ENCODE measurements around the gene YPEL5.

YPEL5 gene

GRCh38 chr2:30172627-30173026 is 25.8 kb downstream of the YPEL5 start:
- no peak for DNase-seq

DNA sequence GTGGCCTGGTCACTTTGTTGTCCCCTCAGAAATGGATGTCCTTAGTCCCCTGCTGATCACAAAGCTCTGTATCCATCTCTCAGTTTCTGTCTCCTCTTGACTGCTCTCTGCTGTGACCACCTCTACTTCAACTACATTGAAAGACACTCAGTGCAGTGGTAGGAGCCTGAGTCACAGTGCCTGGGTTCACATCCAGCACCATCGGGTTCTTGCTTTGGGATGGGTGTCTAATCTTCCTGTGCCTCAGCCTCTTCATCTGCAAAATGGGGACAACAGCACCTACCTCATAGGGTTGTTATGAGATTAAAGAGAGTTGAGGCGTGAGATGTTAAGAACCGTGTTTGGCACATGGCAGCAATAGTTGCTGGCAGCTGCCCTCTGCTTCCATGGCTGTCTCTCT is 30.6 kb downstream of the YPEL5 start:
- no peak for DNase-seq

- DNase-seq: no peak
Measured at GRCh38 chr2:30177956-30178355, 31.1 kb downstream of the YPEL5 start.

DNA sequence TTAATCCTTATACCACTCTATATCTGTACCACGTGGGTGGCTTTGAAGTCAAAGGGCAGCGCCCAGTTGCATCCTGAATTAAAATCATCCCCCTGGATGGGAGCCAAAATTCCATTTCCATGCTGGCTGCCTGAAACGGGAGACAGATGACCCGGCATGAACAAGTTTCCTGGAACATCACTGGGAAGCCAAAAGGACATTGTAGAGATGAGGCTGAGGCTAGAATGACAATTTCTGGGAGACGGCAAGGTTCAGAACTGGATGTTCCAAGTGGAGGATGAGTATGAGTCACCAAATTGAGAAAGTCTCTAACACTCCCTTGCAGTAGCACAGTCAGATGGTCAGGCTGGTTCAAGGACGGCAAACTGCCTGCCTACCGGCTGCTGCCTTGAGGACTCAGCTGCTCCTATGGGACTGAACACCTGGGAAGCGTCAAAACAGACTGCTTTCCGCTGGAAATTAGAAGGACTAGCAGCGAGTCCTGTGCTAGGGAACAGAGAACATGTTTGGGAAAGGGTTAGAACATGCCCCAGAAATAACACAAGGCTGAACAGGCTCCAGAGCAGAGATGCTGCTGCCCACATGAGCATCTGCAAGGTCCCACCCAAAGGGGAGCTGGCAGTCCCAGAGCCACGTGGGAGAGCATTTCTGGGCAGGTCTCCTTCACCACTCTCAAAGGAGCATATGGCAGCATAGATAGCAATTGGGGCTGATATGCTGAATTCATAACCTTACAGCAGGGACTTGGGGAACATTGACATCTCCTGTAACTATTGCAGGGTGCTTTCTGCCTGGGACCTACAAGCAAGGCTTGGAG is 32.0 kb downstream of the YPEL5 start:
- no peak for DNase-seq

GRCh38 chr2:30179536-30179935 is 32.7 kb downstream of the YPEL5 start:
- DNase-seq: no peak

DNA sequence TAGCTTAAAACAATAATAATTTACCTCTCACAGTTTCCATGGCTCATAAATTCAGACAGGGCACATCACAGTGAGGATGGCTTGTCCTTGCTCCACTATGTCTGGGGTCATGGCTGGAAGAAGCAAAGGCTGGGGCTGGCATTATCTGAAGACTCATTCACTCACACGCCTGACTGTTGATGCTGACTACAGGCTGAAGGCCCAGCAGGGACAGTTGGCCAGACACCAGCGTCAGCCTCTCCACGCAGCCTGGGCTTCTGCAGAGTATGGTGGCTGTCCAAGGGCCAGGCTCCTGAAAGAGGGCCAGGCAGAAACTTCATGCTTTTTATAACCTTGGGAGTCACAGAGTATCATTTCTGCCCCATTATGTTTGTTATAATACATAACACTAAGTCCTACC is 33.4 kb downstream of the YPEL5 start:
- no peak for DNase-seq

GRCh38 chr2:30181176-30181575 is 34.4 kb downstream of the YPEL5 start:
- DNase-seq: no peak

GRCh38 chr2:30184035-30184434 is 37.2 kb downstream of the YPEL5 start:
- no peak for DNase-seq

DNA sequence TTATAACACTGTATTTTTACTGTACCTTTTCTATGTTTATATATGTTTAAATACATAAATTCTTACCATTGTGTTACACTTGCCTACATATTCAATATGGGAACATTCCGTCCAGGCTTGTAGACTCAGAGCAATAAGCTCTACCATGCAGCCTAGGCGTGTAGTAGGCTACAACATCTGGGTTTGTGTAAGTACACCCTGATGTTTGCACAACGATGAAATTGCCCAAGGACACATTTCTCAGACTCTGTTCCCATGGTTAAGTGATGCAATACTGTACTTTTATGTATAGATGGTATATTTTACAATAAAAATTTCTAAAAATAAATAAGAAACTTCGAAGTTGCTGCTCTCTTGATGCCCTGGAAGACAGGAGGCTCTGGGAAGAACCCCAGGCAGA is 38.4 kb downstream of the YPEL5 start:
- DNase-seq: no peak

DNA sequence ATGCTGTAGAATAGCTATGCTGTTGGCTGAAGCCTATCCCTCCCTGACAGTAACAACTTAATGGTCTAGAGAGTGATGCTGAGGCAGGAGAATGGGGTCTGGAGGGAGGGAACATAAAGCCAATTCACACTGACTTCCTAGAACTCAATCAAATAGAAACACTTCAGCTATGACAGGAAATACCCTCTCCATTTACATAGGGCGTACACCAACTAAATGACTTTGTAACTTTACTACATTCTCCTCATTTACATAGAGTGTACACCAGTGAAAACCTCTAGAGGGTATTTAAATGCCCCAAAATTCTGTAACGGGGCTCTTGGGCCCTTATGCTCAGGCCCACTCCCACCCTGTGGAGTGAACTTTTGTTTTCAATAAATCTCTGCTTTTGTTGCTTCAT is 41.5 kb downstream of the YPEL5 start:
- DNase-seq: no peak

GRCh38 chr2:30190637-30191036 is 43.8 kb downstream of the YPEL5 start:
- no peak for DNase-seq

DNA sequence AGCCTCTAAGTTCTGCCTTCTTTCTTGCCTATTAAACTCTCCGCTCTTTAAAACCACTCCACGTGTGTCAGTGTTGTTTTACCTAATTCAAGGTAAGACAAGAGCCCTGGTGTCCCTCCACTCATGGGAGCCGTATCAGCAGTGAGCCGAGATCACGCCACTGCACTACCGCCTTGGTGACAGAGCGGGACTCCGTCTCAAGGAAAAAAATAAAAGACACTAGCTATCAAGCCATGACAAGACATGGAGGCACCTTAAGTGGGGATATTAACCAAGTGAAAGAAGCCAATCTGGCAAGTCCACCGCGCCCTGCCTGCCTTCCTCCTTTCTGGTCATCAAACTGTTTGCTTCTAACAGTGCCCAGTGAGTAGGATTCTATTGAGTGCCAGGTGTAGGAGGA is 44.3 kb downstream of the YPEL5 start:
- DNase-seq: no peak

GRCh38 chr2:30191819-30192271 is 45.0 kb downstream of the YPEL5 start:
- no peak for DNase-seq

DNA sequence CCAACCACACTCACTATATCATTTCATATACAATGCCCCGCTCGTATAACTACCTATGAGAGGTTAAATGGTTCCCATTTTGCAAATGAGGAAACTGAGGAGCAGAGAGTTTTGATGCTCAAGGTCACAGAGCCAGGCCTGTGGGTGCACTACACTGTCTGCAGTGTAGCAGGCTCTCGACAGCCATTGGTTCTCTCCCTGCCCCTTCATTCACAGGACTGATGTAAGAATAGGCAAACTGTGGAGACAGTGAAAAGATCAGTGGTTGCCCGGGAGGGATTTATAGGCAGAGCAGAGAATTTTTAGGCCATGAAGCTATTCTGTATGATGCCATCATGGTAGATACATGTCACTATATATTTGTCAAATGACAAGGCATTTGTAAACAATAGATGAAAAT is 45.5 kb downstream of the YPEL5 start:
- no peak for DNase-seq

- no peak for DNase-seq
Measured at GRCh38 chr2:30193104-30193681, 46.4 kb downstream of the YPEL5 start.

DNA sequence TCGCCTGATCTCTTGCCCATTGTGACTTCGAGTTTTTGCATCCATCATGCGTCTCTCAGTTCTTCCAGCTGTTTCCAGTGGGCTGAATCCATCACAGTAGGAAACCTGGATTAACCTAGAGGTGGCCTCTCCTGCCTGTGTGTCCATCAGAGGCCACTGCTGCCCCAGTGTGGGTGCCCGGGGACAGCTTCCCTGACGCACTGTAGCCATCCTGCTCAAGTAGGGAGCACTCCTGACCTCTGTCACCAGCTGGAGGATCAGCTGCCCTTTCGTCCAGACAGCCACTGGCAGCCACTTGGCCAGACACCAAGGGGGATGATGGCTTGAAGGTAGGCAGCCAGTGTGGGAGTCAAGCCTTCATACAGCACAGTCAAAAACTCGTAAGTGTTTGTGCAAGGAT is 47.6 kb downstream of the YPEL5 start:
- DNase-seq: no peak

GRCh38 chr2:30195016-30195415 is 48.2 kb downstream of the YPEL5 start:
- no peak for DNase-seq

- no peak for DNase-seq
Measured at GRCh38 chr2:30197570-30198192, 50.9 kb downstream of the YPEL5 start.

DNA sequence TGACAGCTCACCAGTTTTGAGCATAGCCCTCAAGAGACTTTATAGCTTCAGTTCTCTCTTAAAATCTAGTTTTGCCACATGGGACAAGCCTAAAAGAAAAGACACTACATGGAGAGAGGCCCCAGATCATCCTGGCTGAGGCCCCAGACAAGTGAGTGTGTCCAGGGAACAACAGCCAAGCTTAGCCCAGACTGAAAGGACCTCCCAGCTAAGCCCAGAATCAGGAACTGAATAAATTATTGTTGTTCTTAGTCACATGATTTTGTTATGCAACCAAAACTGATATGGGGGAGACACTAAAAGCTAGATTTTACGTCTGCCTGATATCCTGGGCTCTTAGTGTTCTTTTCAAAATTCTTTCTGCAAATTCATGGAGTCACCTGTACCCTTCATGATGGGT is 55.2 kb downstream of the YPEL5 start:
- DNase-seq: no peak

DNA sequence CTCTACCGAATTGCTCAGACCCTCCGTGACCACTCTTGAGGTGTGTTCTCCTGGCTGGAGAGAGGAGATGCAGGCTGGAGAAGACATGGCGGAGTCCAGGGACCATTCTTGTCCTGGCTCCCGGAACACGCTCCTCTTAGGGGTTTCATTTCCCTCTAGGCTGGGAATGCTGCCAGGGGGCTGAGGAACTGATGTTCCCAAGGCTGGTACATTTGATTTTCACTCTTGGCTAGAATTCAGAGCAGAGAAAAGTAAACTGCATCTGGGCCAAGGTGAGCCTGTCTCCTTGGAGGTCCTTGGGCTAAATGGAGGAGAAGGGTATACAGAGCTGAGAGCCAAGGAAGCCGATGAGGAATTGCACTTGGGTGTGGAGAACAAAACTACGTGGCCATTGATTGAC is 56.3 kb downstream of the YPEL5 start:
- no peak for DNase-seq

- no peak for DNase-seq
Measured at GRCh38 chr2:30204281-30204680, 57.5 kb downstream of the YPEL5 start.

GRCh38 chr2:30205456-30205855 is 58.6 kb downstream of the YPEL5 start:
- no peak for DNase-seq

DNA sequence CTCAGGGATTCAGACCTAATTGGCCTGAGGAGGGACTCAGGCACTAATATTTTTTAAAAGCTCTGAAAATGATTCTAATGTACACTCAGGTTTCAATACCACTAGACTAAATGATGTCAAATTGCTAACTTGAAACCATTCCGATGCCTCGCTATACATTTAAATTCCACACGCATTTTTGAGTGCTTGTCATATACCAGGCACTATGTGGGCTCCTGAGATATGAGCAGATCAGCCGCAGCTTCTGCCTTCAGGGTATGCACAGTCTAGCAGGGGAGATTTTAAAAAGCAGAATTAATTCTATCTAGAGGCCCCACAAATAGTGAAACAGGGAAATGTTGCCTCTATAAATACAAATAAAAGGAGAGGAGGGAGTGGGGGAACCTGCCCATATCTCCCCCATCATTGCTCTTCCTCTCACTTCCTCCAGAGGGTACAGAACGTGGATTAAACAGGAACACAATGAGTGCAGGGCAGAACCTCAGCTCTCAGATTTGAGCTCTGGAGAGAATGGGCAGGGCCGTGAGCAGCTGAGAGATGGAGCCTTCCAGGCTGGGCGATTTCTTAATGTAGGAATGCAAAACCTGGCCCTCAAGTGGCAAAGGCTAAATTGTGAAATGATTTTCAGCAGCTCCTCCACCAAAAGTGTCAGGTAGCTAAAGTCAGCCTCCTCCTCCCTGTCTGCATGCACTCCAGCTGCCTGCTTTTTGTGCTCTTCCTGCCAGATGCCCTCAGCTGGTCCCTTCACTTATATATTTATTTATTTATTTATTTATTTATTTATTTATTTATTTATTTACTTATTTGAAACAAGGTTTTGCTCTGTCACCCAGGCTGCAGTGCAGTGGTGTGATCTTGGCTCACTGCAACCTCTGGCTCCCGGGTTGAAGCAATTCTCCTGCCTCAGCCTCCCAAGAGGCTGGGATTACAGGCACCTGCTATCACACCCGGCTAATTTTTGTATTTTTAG is 59.9 kb downstream of the YPEL5 start:
- no peak for DNase-seq

All from stimulated activated CD4-positive, alpha-beta T cell treated with anti-CD3 and anti-CD28 coated beads, Interleukin-1b, Interleukin-23, amount 100 ng/mL, for 48 hours (primary cell).